Adrenal gland (tissue), 5 donors: ENCODE measurements around the gene TREM2.
"Not testable (repeated sequence)": the region's sequence is repeated elsewhere in the genome, so short reads cannot be mapped to it uniquely, and the experiment has no call there.

Source experiments
- POLR2A ChIP-seq, 2 donors: fragments of 450-650 bp; IDR thresholded peaks; one replicate each; pipeline ENCODE4 v1.6.1; 2017; ENCODE audit warnings: antibody characterized with exemption in 2 of 2, mild to moderate bottlenecking in 2 of 2, moderate library complexity in 1 of 2
- TF ChIP-seq, protein P1 (sequence below), 6 experiments: fragments of 450-650 bp in 4 of 6; fragments of 200-600 bp in 2 of 6; sonication (generic) in 1 of 6; IDR thresholded peaks; 1 replicate in 5 of 6; 2 replicates in 1 of 6; pipeline versions ENCODE4 v1.5.1 to v1.8.0; 2016 to 2021; ENCODE audit warnings: antibody characterized with exemption in 6 of 6, mild to moderate bottlenecking in 2 of 6, moderate library complexity in 1 of 6
- donor health status: DM: no; HTN: no; CAD: no.

DNA sequence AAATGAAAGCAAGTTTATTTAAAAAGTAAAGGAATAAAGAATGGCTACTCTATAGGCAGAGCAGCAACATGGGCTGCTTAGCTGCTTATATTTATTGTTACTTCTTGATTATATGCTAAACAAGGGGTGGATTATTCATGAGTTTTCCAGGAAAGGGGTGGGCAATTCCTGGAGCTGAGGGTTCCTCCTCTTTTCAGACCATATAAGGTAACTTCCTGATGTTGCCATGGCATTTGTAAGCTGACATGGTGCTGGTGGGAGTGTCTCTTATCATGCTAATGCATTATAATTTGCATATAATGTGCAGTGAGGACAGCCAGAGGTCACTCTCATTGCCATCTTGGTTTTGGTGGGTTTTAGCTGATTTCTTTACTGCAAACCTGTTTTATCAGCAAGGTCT is 26.1 kb upstream of the TREM2 start:
- TF ChIP-seq POLR2A (IDR thresholded peaks at IDR 0.05) = not testable (repeated sequence)
- TF ChIP-seq, protein P1, sequence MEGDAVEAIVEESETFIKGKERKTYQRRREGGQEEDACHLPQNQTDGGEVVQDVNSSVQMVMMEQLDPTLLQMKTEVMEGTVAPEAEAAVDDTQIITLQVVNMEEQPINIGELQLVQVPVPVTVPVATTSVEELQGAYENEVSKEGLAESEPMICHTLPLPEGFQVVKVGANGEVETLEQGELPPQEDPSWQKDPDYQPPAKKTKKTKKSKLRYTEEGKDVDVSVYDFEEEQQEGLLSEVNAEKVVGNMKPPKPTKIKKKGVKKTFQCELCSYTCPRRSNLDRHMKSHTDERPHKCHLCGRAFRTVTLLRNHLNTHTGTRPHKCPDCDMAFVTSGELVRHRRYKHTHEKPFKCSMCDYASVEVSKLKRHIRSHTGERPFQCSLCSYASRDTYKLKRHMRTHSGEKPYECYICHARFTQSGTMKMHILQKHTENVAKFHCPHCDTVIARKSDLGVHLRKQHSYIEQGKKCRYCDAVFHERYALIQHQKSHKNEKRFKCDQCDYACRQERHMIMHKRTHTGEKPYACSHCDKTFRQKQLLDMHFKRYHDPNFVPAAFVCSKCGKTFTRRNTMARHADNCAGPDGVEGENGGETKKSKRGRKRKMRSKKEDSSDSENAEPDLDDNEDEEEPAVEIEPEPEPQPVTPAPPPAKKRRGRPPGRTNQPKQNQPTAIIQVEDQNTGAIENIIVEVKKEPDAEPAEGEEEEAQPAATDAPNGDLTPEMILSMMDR (IDR thresholded peaks at IDR 0.05) = not testable (repeated sequence)
